GM18508 (cell line): ENCODE measurements around the gene GPR108.
A peak's percentile ranks its signal among the peaks of the same experiment; 100 is the strongest.

Experiments used
- ATAC-seq: cut with Tn5 transposase; IDR thresholded peaks from one replicate; pipeline ENCODE4 v1.9.1; 2021; ENCODE audit warnings: moderate number of reproducible peaks; ENCODE audit not compliant: insufficient read depth, unreplicated experiment

GPR108 gene

DNA sequence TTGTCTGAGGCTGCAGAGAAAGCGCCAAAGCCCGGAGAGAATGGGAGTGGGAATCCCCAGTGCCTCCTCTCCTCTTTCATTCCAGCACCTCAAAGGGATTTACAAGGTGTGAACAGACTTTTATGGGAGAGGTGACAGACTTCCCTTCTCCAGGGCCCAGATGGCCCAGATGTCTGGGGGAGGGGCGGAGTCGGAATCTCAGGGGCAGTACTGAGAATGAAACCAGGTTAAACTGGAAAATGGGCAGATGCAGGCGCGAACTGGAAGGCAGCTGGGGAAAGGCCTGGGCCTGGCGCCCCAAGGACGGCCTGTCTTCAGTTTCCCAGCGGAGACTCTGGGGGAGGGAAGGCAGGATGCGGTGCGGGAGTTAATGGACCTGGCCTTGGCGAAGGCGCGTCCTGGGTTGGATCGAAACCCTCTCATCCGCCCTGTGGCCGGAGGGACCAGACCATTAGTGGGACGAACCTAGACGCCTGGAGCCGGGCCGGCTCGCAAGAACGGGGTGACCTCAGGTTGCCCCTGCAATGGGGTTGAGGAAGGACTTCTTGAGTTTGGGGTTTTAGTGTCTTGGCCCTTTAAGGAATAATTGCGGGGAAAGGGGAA, 1.5 kb upstream of the GPR108 start:
- ATAC-seq, result no peak

GRCh38 chr19:6737873-6738786, 750 bp upstream of the GPR108 start:
- ATAC-seq, result peak; percentile 1

DNA sequence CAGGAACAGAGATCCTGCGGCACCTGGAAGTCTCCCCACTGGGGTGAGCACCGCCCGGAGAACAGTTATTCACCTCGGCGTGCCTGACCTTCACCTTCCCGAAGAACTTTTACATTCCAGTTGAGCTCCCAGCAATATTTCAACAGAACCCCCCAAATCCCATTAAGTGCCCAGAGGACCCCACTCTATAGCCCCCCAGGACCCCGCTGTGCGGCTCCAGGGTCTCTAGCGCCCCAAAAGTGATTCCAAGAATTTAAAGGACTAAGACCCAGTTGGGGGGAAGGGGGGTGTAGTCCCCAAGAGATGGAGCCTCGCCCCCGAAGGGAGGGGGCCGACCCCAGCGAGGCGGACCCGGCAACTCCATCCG, 480 bp downstream of the GPR108 start:
- no peak for ATAC-seq

GRCh38 chr19:6736169-6736916, 1.0 kb downstream of the GPR108 start:
- no peak for ATAC-seq

- ATAC-seq, result no peak
These were observed 2.0 kb downstream of the GPR108 start for GRCh38 chr19:6735181-6735911.

- ATAC-seq, result no peak
These were observed 3.2 kb downstream of the GPR108 start for GRCh38 chr19:6734096-6734696.

GRCh38 chr19:6733338-6734095, 3.9 kb downstream of the GPR108 start:
- no peak for ATAC-seq

DNA sequence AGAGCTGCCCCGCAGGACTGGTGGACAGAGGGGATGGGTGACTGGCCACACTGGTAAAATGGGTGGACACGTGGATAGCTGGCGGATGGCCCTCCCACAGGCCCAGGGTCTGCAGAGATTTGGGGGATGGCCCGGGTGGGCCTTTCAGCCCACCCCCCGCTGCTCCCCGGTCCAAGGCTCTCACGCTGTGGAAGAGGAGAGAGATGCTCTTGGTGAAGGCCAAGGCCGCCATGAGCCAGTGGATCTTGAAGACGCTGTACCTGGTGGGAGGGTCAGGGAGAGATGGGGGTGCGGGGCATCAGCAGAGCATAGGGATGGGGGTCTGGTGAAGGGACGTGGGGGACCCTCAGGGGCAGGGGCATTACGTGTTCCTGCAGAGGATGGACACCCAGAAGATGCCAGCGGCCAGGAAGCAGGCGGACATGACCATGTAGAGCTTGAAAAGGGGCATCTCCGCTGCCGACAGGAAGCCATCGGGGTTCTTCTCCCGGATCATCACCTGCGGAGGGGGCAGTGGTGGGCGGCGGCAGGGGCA, 4.5 kb downstream of the GPR108 start:
- ATAC-seq, result no peak

DNA sequence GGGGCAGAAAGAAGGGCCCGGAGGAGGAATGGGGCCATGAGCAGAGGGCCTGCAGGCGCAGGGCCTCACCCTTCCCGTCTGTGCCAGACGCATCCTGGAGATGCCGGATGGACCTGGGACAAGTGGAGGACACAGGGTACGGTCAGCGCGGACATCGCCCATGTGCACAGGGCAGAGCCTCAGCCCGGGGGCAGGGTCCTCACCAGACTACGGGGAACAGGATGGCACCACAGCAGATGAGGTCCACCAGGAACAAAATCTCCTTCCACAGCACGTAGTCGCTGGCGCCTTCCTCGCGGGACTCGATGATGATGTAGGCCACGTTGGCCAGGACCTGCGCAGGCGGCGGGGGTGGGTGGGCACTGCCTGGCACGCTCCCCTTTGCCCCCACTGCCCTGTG, 5.6 kb downstream of the GPR108 start:
- no peak for ATAC-seq

DNA sequence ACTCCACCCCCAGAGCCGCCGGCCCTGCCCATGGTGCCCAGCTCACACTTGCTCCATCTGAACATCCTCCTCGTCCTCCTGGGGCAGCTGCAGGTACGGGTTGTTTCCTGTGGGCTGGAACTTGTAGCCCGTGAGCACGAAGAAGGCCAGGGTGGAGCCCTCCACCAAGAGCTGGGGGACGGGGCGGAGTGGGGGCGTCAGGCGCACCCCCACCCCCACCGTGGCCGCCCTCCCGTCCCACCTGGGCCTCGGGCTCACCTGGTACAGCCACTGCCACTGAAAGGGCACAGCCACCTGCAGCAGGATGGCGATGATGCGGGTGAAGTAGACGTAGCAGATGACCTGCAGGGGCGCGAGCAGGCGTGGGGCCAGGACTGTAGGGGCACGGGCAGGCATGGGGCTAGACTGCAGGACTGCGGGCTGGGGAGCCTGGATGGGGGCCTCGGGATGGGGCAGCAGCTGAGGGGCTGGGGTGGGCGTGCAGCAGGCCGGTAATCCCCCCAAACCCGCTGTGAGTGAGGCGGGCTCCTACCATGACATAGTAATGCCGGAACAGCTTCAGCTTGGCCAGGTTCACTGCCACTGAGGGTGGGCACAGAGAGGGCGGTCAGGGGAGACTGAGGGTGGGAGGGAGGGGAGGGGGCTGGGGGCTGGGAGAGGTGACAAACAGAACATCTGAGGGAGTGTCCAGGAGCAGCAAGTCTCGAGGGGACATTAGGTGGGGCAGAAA, 6.3 kb downstream of the GPR108 start:
- ATAC-seq, result no peak

GRCh38 chr19:6730153-6730804, 7.1 kb downstream of the GPR108 start:
- no peak for ATAC-seq

- ATAC-seq, result no peak
These were observed 7.7 kb downstream of the GPR108 start for GRCh38 chr19:6729573-6730152.

DNA sequence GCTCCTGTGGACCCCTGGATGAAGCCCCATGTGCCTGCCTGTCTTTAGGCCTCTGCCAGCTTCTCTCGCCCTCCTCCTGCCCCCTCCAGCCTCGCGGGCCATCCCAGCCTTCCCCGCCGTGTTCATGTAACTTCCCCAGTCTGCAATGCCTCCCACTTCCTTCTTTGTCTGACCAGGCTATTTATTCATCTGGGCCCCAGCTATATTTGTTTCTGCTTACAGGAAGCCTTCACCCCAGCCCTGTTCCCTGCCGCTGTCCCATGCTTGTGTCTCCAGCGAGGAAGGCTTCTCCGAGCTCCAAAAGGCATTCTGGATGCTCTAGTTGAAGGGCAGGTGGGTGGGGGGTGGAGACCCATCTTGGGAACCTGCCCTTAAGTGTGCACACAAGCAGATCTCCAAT, 9.0 kb downstream of the GPR108 start:
- ATAC-seq, result no peak

DNA sequence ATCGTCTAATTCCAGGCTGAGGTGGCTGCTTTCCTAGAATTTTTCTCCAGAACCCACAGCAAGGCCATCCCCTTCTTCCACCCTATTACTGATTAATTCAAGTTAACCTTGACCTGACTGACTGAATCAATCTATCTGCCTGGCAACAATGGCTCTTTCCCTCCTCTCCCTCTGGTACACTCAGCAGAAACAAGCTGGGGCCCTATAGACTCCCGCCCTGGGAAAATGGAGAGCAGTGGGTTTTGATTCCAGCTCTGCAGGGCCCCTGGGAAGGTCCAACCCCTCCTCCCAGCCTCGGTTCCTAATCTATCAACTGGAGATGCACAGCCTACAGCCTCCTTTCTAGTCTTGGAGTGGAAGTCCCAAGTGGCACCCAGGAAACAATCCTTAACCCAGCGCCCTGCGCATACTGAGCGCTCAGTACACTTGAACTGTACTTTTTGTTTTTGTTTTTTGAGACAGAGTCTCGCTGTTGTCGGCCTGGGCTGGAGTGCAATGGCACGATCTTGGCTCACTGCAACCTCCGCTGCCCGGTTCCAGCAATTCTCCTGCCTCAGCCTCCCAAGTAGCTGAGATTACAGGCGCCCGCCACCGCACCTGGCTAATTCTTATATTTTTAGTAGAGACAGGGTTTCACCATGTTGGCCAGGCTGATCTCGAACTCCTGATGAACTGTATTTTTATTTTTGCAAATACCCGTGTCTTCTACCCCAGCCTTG, 11.7 kb downstream of the GPR108 start:
- ATAC-seq, result no peak

DNA sequence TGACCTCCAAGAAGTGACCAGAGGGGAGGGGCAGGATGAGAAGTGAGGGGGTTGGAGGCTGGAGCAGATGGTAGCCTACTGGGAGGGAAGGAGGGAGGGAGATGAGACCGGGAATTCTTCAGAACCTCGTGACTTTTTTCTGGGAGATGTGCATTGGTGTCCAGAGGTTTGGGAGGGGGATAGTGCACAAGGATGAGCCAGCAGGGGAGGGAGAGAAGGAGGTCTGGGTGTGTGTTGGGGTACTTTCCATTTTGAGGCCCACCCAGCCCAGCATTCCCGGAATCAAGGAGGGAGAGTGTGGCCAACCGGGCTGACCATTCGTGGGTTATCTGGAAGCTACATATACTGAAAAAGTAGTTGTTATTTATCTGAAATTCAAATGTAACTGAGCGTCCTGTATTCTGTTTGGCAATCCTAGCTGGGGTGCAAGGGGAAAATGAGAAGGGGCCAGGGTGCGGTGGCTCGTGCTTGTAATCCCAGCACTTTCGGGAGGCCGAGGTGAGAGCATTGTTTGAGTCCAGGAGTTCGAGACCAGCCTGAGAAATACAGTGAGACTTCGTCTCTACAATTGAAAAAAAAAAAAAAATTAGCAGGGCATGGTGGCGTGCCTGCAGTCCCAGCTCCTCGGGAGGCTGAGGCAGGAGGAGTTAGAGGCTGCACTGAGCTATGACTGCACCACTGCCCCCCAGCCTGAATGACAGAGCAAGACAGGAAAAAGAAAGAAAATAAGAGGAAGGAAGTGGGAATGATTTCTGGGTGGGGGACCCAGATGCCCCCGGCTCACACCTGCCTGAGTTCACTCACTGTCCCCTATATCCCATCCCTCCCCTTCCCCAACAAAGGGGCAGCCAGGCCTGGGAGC, 12.5 kb downstream of the GPR108 start:
- no peak for ATAC-seq

- no peak for ATAC-seq
These were observed 13.6 kb downstream of the GPR108 start for GRCh38 chr19:6723738-6724137.
